Erythroblast (primary cell): Measurements from ENCODE around the gene OPCML.
A peak's percentile ranks its signal among the peaks of the same experiment; 100 is the strongest.

Source experiments
- DNase-seq, 2 experiments: peaks; one replicate each; lab custom pipeline; 2025; lab: John Stamatoyannopoulos, UW
- GATA1 ChIP-seq: IDR thresholded peaks from 2 replicates; pipeline ENCODE4 v1.6.1; 2011; ENCODE audit warnings: low read depth, mild to moderate bottlenecking, control low read depth, low read length, moderate library complexity
- POLR2A ChIP-seq: IDR thresholded peaks from 2 replicates; pipeline ENCODE4 v1.6.1; 2011; ENCODE audit warnings: mild to moderate bottlenecking, low read length

Gene OPCML

GRCh38 chr11:133230431-133230830 lies 301.9 kb downstream of the OPCML start:
- no peak for TF ChIP-seq GATA1
- no peak for TF ChIP-seq POLR2A
- no peak for DNase-seq

- no peak for DNase-seq
- TF ChIP-seq GATA1, result no peak
- no peak for TF ChIP-seq POLR2A
These were observed 303.6 kb downstream of the OPCML start for GRCh38 chr11:133228471-133229329.

GRCh38 chr11:133227632-133228111 lies 304.6 kb downstream of the OPCML start:
- TF ChIP-seq GATA1 (no peak), POLR2A (no peak)
- no peak for DNase-seq

DNA sequence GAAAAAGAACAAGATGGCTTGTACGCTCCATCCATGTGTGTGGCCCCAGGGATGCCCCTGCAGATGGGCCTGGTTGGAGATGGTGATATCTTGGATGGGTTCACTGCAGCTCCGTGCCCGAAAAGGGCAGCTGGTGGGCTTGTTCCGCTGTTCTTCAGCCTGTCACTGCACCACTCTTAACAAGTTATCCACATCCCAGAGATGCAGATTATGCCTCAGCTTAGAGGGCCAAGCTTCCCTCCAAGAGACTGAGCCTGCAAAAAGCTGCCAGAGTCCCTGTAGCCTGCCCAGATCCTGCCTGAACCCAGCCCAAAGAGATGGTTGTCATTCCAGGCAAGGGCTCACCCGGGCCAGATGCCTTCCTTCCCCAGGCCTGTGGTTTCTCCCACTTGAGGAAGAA lies 308.0 kb downstream of the OPCML start:
- TF ChIP-seq POLR2A, result no peak
- no peak for TF ChIP-seq GATA1
- no peak for DNase-seq

- TF ChIP-seq GATA1, result no peak
- TF ChIP-seq POLR2A, result no peak
- DNase-seq, result no peak
These were observed 309.6 kb downstream of the OPCML start for GRCh38 chr11:133222425-133223330.

GRCh38 chr11:133219543-133219942 lies 312.8 kb downstream of the OPCML start:
- no peak for TF ChIP-seq GATA1
- no peak for TF ChIP-seq POLR2A
- peak in 1 of 2 experiments; percentile 7 for DNase-seq

- DNase-seq, result no peak
- TF ChIP-seq POLR2A (no peak), GATA1 (no peak)
These were observed 315.5 kb downstream of the OPCML start for GRCh38 chr11:133216813-133217212.

DNA sequence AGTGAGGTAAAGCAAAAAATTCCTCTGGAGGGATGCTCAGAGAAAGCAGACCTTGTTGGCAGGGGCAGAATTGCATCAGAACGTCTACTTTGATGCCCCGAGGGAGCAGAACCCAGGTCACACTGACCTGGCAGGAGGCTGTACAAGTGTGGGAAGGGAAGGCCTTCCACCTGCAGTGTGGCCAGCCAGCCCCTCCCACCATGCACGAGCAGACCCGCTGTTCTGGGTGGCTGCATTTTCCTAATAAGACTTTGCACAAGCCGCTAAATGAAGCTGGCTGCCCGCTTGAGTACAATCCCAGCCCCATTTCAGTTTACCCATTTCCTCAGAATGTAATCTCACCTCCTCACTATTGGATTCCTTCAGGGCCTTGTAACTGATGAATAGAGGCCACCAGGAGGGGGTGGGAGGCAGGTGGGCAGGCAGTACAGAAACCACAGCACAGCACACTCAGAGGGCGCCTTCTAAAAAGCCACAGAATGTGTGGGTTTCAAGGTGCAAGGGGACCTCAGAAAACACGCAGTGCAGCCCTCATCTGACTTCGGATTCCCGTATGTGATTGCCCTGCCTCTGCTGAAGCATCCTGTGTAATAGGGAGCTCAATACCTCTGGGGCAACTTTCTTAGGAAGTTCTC lies 316.6 kb downstream of the OPCML start:
- TF ChIP-seq GATA1 (no peak), POLR2A (no peak)
- DNase-seq, result no peak

DNA sequence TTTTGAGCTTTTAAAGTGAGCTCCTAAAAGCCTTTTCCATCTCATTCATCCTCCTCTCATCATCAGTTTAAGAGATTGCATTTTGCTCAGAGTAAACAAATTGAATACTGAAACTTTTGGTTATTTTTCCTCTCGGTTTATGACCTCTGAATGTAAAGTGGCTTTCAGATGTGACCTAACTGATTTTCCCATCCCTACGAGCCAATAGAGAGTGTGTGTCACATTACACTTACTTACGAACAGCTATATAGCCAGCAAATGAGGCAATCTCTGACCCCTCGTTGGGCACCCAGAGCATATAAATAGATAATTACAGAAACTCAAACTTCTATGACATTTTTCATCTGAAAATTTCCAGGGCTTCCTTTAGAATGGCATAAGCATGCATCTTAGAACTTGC lies 317.7 kb downstream of the OPCML start:
- no peak for TF ChIP-seq POLR2A
- TF ChIP-seq GATA1, result no peak
- no peak for DNase-seq

GRCh38 chr11:133212201-133212600 lies 320.1 kb downstream of the OPCML start:
- no peak for TF ChIP-seq GATA1
- TF ChIP-seq POLR2A, result no peak
- DNase-seq, result no peak

- no peak for TF ChIP-seq GATA1
- no peak for DNase-seq
These were observed 324.3 kb downstream of the OPCML start for GRCh38 chr11:133207995-133208394.

- TF ChIP-seq POLR2A (no peak), GATA1 (no peak)
- DNase-seq, result no peak
These were observed 325.8 kb downstream of the OPCML start for GRCh38 chr11:133206313-133207005.

- TF ChIP-seq GATA1 (no peak), POLR2A (no peak)
- DNase-seq, result no peak
These were observed 328.1 kb downstream of the OPCML start for GRCh38 chr11:133204158-133204557.
